Heart right ventricle (tissue), 16 donors: ENCODE data around the gene MCL1. TPM values are rescaled to one million over a fixed set of nuclear protein-coding genes. Genes with fewer than 3 reads are reported as not detected.
A peak's percentile ranks its signal among the peaks of the same experiment; 100 is the strongest.

Experiments
- ATAC-seq, 8 donors: fragments of 200-7000 bp; cut with Tn5 transposase; one replicate each; pipeline ENCODE4 v1.9.1; 2020; ENCODE audit warnings: mild to moderate bottlenecking in 8 of 8, moderate library complexity in 8 of 8, moderate number of reproducible peaks in 1 of 8
- DNase-seq, 2 donors: peaks; one replicate each; pipeline ENCODE4 v3.0.0-alpha.2; 2020
- H3K27ac ChIP-seq, 10 donors: fragments of 200-600 bp; sonication (generic) in 2 of 10; one replicate each; pipeline versions ENCODE4 v1.5.0 to v1.8.0; 2020 to 2022; ENCODE audit warnings: mild to moderate bottlenecking in 3 of 10
- H3K27me3 ChIP-seq, 7 donors: fragments of 200-600 bp; one replicate each; pipeline ENCODE4 v1.8.0; 2021 to 2022; ENCODE audit warnings: mild to moderate bottlenecking in 2 of 7
- H3K36me3 ChIP-seq, 9 donors: fragments of 200-600 bp; sonication (generic) in 1 of 9; one replicate each; pipeline versions ENCODE4 v1.5.0 to v1.8.0; 2020 to 2022; ENCODE audit warnings: mild to moderate bottlenecking in 2 of 9
- H3K4me1 ChIP-seq, 9 donors: fragments of 200-600 bp; sonication (generic) in 1 of 9; one replicate each; pipeline versions ENCODE4 v1.5.0 to v1.8.0; 2020 to 2022; ENCODE audit warnings: mild to moderate bottlenecking in 4 of 9
- H3K4me3 ChIP-seq, 10 donors: fragments of 200-600 bp; sonication (generic) in 2 of 10; one replicate each; pipeline versions ENCODE4 v1.5.0 to v1.8.0; 2020 to 2022; ENCODE audit warnings: mild to moderate bottlenecking in 7 of 10, moderate library complexity in 2 of 10
- H3K9me3 ChIP-seq, 11 donors: fragments of 200-600 bp in 10 of 11; sonication (generic) in 2 of 11; one replicate each; pipeline versions ENCODE4 v1.5.0 to v1.8.0; 2013 to 2022; ENCODE audit warnings: mild to moderate bottlenecking in 2 of 11, control low read depth in 1 of 11, moderate library complexity in 1 of 11
- CTCF ChIP-seq, 9 donors: fragments of 200-600 bp; sonication (generic) in 2 of 9; IDR thresholded peaks; one replicate each; pipeline versions ENCODE4 v1.5.0 to v1.8.0; 2021 to 2022; ENCODE audit warnings: antibody characterized with exemption in 9 of 9, mild to moderate bottlenecking in 5 of 9, moderate library complexity in 1 of 9
- WGBS, 2 donors: extraction: QIAGEN DNeasy Blood & Tissue Kit; methylation state at CpG; one replicate each; pipeline ENCODE4 v1.1.7; 2013; ENCODE audit warnings: inconsistent platforms in 1 of 2; 5-methylcytosine and 5-hydroxymethylcytosine counted together
- intact Hi-C, 10 donors: fragments of 100-400 bp; cut with DNase I; formaldehyde crosslinking; loops; one replicate each; pipeline versions ENCODE4 v1.11.1 to v1.14.2; 2022
- microRNA-seq, 2 donors: library from miRNA; unstranded; fragments of <30 nt; microRNA quantifications; one replicate each; pipeline ENCODE4 v1.2.0, GENCODE V29; 2021
- polyA plus RNA-seq, 2 donors: library from polyadenylated mRNA; stranded (reverse); fragments of 200-250 nt; gene quantifications; one replicate each; pipeline ENCODE4 v1.2.3, GENCODE V29; 2013
- total RNA-seq, 10 donors: library from RNA; stranded (reverse); fragmentation: NEBNext Ultra II Directional in 3 of 10; extraction: Animal tissue kit (Norgen Biotek cat#: 25700) in 3 of 10; gene quantifications; one replicate each; pipeline versions ENCODE4 v1.2.1 to v1.2.4, GENCODE V29; 2021 to 2023
- donor health status: Arrhythmogenic right ventricular cardiomyopathy.
- donor health status: ischemic (EF 13 %, LVEDD 7.1; RV severe dilation, severe dysfunction).
- donor health status: healthy with polysubstance abuse.
- donor health status: DM: no; HTN: yes; CAD: no.
- donor health status: DM: no; HTN: no; CAD: no.
- donor health status: ischemic (EF 25% LVEDD 6.9; RV normal size, moderate dysfunction).
- donor health status: ischemic (EF 25% LVEDD 5.7; RV mildly dilated, moderate dysfunction).
- donor health status: healthy.
- donor health status: DM: yes; HTN: yes; CAD: no.
- donor health status: Ischemic cardiomyopathy.
- donor health status: ischemic (EF 35%, LVEDD 5.7; RV mildly dilated, moderate dysfunction).
- donor health status: nonischemic (EF 11% LVEDD 7.7; RV severe dilation, severe dysfunction).
- donor health status: DM: yes; HTN: yes; CAD: no.
- donor health status: PGD.
- donor health status: ischemic (EF 29% LVEDD 5.4; RV normal size, mild dysfunction).
- donor health status: nonischemic (EF 23%, LVEDD 6.1; RV moderate dilation, normal function).

Gene MCL1
- total and polyA plus RNA-seq, 12 donors: 54.3 to 155 (median 115) TPM

GRCh38 chr1:150529017-150529416 lies 50.4 kb downstream of the MCL1 start:
- DNase-seq (no peak), ATAC-seq (peak in 2 of 8 donors; percentile 26 to 47)
- peak overlapping the region in 1 of 10 donors; percentile 43 for H3K27ac ChIP-seq
- H3K27me3 ChIP-seq: no peaks in the 10 kb centered on the region
- no peaks in the 10 kb centered on the region for H3K9me3 ChIP-seq
- H3K4me1 ChIP-seq: peaks cover 2 to 38% (median 18%) of the 10 kb centered on the region in 9 donors
- no peak overlapping the region for H3K4me3 ChIP-seq
- intact Hi-C loops: no loop called here
- H3K36me3 ChIP-seq: no peaks in the 10 kb centered on the region
- TF ChIP-seq CTCF (IDR thresholded peaks at IDR 0.05): no peak
- whole genome bisulfite sequencing, 2 donors: 23 to 35% methylated on average over 4 of the region's 4 CpGs

GRCh38 chr1:150528196-150528595 lies 51.2 kb downstream of the MCL1 start:
- H3K4me1 ChIP-seq: peaks cover 2 to 30% (median 16%) of the 10 kb centered on the region in 9 donors
- intact Hi-C loops: no loop called here
- H3K27me3 ChIP-seq: no peaks in the 10 kb centered on the region
- no peaks in the 10 kb centered on the region for H3K9me3 ChIP-seq
- no peak overlapping the region for H3K27ac ChIP-seq
- ATAC-seq: no peak
- 92 to 100% methylated on average over 1 of the region's 1 CpG for WGBS, 2 donors
- DNase-seq: no peak
- no peak for TF ChIP-seq CTCF (IDR thresholded peaks at IDR 0.05)
- no peaks in the 10 kb centered on the region for H3K36me3 ChIP-seq
- no peak overlapping the region for H3K4me3 ChIP-seq

- intact Hi-C loops: no loop called here
- no peak overlapping the region for H3K4me3 ChIP-seq
- ATAC-seq (no peak), DNase-seq (no peak)
- 89% methylated on average over 3 of the region's 3 CpGs for WGBS, 2 donors
- peaks cover 0 to 10% (median 8%) of the 10 kb centered on the region in 9 donors for H3K4me1 ChIP-seq
- no peak overlapping the region for H3K27ac ChIP-seq
- no peaks in the 10 kb centered on the region for H3K9me3 ChIP-seq
- H3K36me3 ChIP-seq: no peaks in the 10 kb centered on the region
- no peak for TF ChIP-seq CTCF (IDR thresholded peaks at IDR 0.05)
- no peaks in the 10 kb centered on the region for H3K27me3 ChIP-seq
Measured at GRCh38 chr1:150525348-150525747, 54.1 kb downstream of the MCL1 start.

Small RNAs within 50 kb of the gene (microRNA-seq; reads per million reads assigned to microRNA genes)
- gene MIR4257: 0 reads per million in 2 donors

Other genes starting within 250 kb of the MCL1 start
- 10 to 100 TPM; 21.9 to 34.5 (median 28.2) TPM for gene RPRD2, start 215.5 kb downstream of the MCL1 start, total RNA-seq
- 1 to 10 TPM; 4.0 to 7.4 TPM for gene RPRD2, start 215.5 kb downstream of the MCL1 start, polyA plus RNA-seq
- 10 to 100 TPM; 25.1 to 44.4 (median 37.0) TPM for gene TARS2, start 92.2 kb downstream of the MCL1 start, total RNA-seq
- gene TARS2, start 92.2 kb downstream of the MCL1 start, polyA plus RNA-seq: 10 to 100 TPM; 19.1 to 27.4 TPM
- gene ECM1, start 71.5 kb downstream of the MCL1 start, total RNA-seq: 10 to 100 TPM in 8 of 10 donors, 1 to 10 TPM in 2; 5.8 to 26.3 (median 12.8) TPM
- 10 to 100 TPM; 24.7 to 28.2 TPM for gene ECM1, start 71.5 kb downstream of the MCL1 start, polyA plus RNA-seq
- gene FALEC, start 63.9 kb downstream of the MCL1 start, total RNA-seq: under 1 TPM in 2 of 10 donors, not detected in 8; 0.46 to 0.60 TPM
- gene FALEC, start 63.9 kb downstream of the MCL1 start, polyA plus RNA-seq: not detected
- 10 to 100 TPM; 22.2 to 86.5 (median 40.7) TPM for gene ADAMTSL4, start 30.2 kb downstream of the MCL1 start, total RNA-seq
- 10 to 100 TPM; 46.6 to 71.4 TPM for gene ADAMTSL4, start 30.2 kb downstream of the MCL1 start, polyA plus RNA-seq
- gene ENSA, start 50.0 kb upstream of the MCL1 start, total RNA-seq: 100 to 1,000 TPM; 115 to 148 (median 132) TPM
- gene ENSA, start 50.0 kb upstream of the MCL1 start, polyA plus RNA-seq: 10 to 100 TPM; 66.7 to 92.6 TPM
- 10 to 100 TPM; 10.9 to 17.8 (median 15.4) TPM for gene GOLPH3L, start 117.5 kb upstream of the MCL1 start, total RNA-seq
- 1 to 10 TPM; 7.6 to 8.6 TPM for gene GOLPH3L, start 117.5 kb upstream of the MCL1 start, polyA plus RNA-seq
- under 1 TPM in 2 of 10 donors, not detected in 8; 0.23 to 0.33 TPM for gene HORMAD1, start 141.3 kb upstream of the MCL1 start, total RNA-seq
- not detected for gene HORMAD1, start 141.3 kb upstream of the MCL1 start, polyA plus RNA-seq
- gene CTSS, start 186.2 kb upstream of the MCL1 start, total RNA-seq: 100 to 1,000 TPM in 1 of 10 donors, 10 to 100 TPM in 9; 11.9 to 201 (median 18.2) TPM
- 1 to 10 TPM; 6.5 to 8.7 TPM for gene CTSS, start 186.2 kb upstream of the MCL1 start, polyA plus RNA-seq
- 10 to 100 TPM in 1 of 10 donors, 1 to 10 TPM in 9; 2.1 to 10.1 (median 6.6) TPM for gene CTSK, start 228.7 kb upstream of the MCL1 start, total RNA-seq
- 1 to 10 TPM; 2.6 to 4.9 TPM for gene CTSK, start 228.7 kb upstream of the MCL1 start, polyA plus RNA-seq